ENCODE results near the gene ELF2. TPM values are rescaled to one million over a fixed set of nuclear protein-coding genes. Genes with fewer than 3 reads are reported as not detected.
"Not testable (repeated sequence)": the region's sequence is repeated elsewhere in the genome, so short reads cannot be mapped to it uniquely, and the experiment has no call there.

ELF2 gene
- total RNA-seq, 1 experiment from 2014 or later: 21.1 TPM

DNA sequence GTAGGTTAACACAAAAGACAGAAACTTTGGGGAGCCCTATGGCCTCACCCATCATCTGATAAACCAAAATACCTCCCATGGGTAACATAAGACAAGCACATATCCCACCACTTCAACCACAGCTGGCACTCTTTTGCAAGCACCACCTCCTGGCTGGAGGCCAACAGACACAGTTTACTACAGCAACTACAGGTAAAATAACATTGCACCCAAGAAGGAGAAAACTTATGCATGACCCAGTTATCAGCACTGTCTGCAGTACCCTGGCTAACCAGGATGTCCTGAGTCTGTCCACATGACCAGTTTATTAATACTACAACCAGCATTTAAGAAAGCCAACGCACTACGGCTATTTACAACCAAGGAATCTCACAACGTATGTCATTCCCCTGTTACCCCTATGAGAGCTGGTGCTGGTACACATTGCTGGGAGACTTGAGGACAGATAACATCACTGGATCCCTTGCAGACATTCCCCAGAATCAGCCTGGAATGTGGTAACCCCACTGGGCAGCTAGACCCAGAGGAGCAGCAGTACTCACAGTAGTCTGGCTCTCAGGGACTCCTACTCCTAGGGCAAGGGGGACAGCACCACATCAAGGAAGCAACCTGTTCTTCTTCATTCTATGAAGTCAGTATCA, 32.0 kb downstream of the ELF2 start:
- DNase-seq (ENCODE audit: low read depth): peak; percentile 10

- DNase-seq (ENCODE audit: low read depth): peak; percentile 81
Observed at GRCh38 chr4:139144161-139144859, 32.7 kb downstream of the ELF2 start.

DNA sequence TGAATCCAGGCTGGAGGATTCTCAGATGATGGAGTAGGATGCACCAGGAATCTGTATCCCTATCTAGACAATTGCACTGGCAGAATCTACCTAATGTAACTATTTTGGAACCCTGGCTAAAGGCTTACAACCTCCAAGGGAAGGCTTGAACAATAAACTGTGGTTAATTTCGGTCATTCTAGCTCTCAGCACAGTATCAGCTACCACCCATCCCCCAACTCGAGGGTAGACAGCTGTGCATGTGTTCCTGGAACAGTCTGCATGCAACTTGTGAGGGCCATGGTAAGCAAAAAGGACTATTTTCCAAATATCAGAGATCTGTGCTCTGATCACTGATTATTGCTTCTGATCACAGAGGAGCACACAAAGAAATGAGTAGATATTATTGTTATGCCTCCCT, 34.0 kb downstream of the ELF2 start:
- DNase-seq (ENCODE audit: low read depth): peak; percentile 62

DNA sequence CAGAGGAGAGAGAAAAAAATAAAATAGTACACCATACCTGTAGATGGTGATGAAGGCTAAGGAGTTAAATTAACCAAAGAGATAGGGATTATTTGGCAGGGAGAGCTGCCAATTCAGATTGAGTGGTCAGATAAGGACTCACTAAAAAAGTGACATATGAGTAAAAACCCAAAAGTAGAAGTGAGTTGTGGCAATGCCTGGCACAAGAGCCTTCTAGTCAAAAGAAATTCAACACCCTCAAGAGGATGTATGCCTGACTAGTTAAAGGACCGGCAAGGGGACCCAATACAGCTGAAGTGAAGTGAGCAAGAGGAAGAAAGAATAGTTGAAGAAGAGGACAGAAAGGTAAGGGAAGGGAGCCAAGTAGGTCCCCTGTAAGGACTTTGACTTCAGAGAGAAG, 34.9 kb downstream of the ELF2 start:
- DNase-seq (ENCODE audit: low read depth): no peak

DNA sequence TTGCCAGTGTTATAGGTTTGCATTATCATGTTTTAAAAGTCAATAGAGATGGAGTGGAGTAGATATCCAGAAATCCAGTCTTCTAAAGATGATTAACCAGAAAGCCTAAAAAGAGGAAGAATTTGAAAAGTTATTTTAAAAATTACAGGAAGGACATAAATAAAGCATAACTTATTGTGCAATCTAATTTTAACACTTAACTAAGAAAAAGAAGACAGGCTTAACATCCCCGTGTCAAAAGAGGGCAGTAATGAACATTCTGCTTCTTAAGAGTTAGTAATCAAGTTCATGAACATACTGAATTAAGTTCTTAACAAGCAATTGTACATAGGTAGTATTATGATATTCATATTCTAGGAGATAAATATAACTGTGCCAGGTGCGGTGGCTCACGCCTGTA, 39.3 kb downstream of the ELF2 start:
- no peak for DNase-seq (ENCODE audit: low read depth)

DNA sequence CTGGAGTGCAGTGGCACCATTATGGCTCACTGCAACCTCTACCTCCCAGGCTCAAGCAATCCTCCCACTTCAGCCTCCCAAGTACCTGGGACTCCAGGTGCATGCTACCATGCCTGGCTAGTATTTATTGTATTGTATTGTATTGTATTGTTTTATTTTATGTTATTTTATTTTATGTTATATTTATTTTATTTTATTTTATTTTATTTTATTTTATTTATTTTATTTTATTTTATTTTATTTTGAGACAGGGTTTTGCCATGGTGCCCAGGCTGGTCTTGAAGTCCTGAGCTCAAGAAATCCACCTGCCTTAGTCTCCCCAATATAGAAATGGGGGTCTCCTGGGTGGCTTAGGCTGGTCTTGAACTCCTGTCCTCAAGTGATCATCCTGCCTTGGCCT, 42.6 kb downstream of the ELF2 start:
- no peak for DNase-seq (ENCODE audit: low read depth)

DNA sequence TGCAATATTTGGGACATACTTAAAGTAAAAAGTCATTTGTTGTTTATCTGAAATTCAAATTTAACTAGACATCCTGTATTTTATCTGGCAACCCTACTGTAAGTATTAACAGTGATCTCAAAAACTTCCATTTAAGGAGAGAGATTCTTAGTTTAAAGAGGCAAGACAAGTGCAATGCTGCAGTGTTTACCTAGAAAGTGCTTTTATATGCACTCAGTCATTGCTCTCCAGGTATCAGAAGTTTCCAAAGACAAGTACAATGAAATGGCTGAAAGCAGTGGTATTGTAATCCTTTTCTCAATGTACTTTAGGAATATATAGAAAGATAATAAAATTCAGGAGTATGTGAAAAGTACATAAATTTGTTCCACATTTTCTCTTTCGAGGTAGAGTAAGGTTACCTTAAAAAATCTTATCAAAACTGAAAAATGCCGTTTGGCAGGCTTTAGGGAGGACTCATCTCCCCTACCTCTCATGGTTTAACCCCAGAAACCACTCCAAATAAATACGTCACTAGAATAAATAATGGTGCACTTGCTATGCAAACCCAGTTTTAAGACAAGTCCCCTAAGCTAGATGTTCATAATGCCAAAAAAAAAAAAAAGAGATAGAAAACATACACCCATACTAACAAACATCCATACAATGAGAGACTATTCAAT, 45.7 kb downstream of the ELF2 start:
- no peak for DNase-seq (ENCODE audit: low read depth)

GRCh38 chr4:139129206-139129605, 47.8 kb downstream of the ELF2 start:
- DNase-seq (ENCODE audit: low read depth): peak; percentile 10

DNA sequence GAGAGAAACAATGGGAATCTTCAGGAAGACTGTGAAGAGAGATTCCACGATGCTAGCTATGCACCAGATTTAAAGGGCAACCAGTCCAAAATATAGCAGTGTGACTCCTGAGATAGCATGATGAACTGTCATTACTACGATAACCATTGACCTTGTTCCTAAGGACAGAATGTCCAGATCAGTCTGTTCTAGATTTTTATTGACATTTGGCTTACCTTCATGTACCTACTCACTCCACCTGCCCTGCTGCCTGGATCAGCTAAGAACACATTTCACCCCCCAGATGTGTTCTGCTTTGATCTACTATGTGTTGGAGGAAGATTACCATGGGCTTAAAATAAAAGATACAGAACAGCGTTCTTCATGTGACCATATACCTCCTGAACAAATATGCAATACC, 50.1 kb downstream of the ELF2 start:
- DNase-seq (ENCODE audit: low read depth): no peak

GRCh38 chr4:139123910-139124309, 53.1 kb downstream of the ELF2 start:
- DNase-seq (ENCODE audit: low read depth): no peak

GRCh38 chr4:139118365-139118764, 58.7 kb downstream of the ELF2 start:
- DNase-seq (ENCODE audit: low read depth): no peak

DNA sequence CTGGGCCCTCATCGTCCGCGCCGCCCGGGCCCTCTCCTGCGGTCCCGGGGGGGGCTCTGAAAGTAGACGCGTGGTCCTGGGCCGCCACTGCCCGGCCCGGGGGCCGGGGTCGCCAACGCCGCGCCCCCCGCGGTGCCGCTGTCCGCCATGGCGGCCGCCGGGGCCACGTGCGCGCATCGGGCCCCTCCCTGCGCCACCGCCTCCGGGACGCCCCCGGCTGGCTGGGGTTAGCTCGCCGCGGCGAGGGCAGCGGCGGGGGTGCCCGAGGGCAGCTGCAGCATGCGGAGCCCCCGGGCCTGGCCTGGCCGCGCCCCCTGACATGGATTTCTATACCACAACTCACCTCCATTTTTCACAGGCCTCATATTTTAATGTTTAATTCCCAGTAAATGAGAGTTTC, 61.8 kb downstream of the ELF2 start:
- no peak for DNase-seq (ENCODE audit: low read depth)

DNA sequence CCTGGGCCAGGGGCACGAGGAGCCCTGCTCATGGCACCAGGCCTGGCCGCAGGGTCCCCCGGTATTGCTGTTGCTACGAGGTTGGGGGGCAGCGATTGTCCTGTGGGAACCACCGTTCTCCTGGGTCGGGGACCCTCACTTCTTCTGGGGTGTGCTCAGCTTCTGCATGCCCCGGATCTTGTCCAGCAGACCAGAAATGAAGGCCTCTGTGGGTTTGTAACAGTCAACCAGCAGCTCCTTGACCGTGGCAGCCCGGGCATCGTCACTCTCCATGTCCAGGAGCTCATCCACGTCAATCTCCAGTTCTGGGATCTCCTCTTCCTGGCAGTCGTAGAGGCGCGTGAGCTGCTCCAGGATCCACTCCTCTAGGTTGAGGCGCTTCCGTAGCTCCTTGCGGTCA, 62.2 kb downstream of the ELF2 start:
- DNase-seq (ENCODE audit: low read depth): not testable (repeated sequence)

- DNase-seq (ENCODE audit: low read depth): no peak
Observed at GRCh38 chr4:139112650-139113049, 64.4 kb downstream of the ELF2 start.

DNA sequence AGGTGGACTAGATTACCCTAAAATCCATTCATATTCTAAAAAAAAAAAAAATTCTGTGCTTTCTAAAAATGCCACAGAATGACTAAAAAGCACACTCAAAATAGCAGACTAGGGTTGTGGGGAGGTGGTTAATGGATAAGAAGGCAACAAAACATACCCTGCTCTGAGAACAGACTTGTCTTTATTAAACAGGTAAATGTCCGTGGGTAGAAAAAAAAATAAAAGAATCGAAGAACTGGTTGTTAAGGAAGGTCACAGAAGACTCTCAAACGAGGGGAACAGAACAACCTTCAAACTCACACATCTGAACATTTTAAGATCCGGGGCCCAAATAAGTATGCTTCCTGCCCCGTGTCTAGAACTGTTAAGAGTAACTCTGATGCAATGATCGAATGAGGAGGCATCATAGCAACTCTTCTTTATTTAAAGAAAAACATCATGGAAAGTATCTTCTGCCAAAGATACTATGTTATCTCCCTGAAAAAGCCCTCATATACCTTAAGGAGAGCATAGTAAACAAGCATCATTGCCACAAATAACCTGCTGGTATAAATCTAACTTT, 68.4 kb downstream of the ELF2 start:
- no peak for DNase-seq (ENCODE audit: low read depth)

DNA sequence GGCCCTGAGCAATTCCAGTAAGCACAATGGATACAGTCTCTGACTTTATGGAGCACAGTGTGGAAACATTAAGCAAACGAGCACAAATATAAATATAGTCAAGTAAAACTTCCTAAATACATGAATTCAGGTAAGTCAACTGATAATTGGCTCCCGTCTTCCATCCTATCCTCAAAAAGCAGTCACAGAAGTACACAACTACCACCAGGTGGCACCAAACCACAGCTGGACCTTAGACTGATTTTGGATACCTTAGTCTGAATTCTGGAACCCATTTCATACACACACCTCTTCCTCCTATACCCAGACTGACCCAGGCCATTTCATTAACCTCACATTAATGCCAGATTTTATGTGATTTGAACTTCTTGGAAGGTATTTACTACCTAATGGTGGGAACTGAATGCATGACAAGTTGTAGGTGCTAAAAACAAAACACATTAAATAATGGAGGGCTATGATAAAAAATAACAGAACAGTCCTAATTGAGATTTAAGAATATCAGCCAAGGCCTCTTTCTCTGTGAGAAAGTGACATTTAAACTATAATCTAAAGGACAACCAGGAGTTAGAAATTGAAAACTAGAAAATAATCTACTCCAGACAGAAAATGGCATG, 77.5 kb downstream of the ELF2 start:
- DNase-seq (ENCODE audit: low read depth): peak; percentile 73

DNA sequence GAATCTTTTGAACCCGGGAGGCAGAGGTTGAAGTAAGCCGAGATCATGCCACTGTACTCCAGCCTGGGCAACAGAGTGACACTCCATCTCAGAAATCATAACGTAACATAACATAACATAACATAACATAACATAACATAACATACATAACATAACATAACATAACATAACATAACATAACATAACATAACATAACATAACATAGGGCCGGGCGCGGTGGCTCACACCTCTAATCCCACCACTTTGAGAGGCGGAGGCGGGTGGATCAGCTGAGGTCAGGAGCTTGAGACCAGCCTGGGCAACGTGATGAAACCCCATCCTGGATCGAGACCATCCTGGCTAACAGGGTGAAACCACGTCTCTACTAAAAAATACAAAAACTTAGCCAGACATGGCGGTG, 84.7 kb downstream of the ELF2 start:
- DNase-seq (ENCODE audit: low read depth): no peak

DNA sequence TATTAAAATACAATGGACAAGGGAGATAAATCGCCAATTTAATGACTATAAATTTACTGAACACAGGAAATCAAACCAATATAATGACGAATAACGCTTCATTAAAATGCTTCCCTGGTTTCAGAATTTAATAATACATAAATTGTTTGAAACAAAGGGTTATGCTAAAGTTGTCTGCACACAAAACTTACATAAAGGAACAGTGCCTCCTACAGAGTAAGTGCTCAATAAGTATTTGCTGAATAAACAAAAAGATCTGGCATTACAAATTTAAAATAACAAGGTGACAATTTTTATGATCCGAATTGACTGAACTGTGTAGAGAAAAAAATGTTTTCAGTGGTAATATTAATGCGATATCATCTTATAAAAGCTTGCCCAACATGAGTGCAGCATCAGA, 91.9 kb downstream of the ELF2 start:
- DNase-seq (ENCODE audit: low read depth): peak; percentile 21

DNA sequence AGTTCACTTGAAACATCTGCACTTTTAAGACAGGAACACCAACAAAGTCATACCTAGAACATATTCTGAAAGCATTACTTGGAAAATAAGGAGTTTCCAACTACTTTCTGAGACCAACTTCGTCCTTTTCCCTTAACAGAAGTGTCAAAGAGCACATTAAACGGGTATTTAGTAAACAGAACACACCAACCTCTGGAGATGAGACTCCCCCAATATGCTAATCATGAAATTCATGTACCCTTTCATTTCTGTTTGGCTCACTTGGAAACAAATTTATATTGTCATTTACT, 92.3 kb downstream of the ELF2 start:
- no peak for DNase-seq (ENCODE audit: low read depth)

DNA sequence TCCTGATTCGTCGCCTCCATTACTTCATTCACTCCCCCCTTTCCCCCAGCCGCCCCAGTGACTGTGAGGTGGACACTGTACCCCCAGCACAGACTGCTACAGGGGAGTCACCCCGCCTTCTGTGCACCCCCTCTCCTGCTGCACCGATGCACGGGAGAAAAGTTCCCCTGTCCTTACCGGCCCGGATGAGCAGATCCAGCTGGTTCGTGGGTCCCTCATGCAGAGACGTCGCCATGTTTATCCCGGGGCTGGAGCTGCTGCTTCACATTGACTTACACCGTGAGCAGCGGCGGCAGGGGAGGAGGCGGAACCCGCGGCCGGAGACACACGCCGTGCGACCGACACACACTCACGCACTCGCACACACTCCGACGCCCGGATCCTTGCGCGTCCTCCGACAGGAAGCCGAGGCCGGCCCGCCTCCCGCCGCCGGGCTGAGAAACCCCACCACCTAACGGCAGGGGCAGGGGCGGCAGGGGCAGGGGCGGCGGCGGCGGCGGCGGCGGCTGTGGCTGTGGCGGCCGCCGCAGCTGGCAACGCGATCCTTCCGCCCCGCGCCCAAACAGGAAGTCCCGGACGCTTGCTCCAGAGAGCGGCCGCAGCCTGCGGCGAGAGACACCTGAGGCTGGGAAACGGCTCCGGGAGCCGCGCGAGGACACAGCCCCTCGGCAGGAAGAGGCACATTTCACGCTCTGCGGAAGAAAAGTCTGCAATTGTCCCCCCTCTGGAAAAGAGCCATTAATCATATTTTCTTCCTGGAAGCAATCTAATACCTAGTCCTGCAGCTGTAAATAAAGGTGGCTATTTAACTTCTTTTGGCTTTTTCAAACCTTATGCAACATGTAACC, 92.8 kb downstream of the ELF2 start:
- DNase-seq (ENCODE audit: low read depth): peak; percentile 91

DNA sequence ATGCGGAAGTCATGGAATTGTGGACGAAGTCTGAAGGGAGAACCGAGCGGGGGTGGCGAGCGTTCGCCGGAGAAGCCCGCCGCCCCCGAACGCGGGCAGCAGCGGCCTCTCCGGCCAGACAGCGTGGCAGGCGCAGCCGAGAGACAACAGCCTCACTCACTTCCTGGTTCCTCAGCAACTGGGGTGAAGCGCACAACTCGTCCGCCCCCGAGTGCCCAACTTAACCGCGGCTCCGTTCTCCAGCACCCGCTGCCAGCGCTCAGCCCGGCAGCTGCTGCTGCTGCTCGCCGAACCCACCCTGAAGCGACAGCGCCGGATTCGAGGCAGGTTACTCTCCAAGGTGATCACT, 93.4 kb downstream of the ELF2 start:
- DNase-seq (ENCODE audit: low read depth): peak; percentile 67
